Measurements from ENCODE around the gene TMCC2.

TMCC2 gene

DNA sequence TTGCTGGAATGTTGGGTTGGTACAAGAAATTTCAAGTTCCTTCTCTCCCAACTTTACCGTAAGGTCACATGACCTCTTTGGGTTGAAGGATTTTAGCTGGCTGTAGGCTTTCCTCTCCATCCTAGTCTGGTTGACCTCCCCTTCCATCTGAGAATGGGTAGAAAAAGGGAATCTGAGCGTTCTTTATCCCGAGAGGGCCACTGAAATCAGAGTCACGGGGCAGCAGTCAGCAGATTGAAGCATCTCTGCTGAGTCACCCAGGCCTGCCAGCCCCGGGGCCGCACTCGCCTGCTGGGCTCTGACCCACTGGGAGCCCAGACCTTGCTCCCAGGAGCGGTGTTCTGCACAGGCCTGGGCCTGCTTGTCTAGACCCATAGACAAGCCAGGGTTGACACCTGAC, 31.0 kb downstream of the TMCC2 start:
- in situ Hi-C loops (cut with HindIII; ENCODE audit: low sequenced_read_pairs): no loop called here

DNA sequence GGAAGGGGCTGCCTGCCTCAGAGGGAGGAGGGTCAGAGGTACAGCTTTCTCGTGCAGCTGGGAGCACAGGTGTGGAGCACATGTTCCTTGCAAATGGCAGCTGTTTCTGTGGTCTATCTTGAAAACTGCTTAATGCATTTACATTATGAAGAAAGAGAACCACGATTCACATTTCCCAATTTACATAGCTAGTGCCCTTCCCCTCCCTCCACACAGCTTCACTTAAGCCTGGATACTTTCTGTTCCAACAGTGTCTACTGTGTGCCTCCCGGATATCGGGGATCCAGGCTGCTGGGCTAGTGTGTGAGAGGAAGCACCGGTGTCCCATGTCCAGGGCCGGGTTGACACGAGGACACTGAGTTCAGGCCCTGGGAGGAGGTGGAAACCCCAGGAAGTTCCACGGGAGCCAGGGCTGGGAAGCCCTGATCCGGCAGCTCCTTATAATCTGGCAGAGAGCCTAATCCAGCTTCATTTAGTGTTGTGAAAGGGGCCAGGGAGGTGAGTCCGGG, 31.6 kb downstream of the TMCC2 start:
- in situ Hi-C loops (cut with HindIII; ENCODE audit: low sequenced_read_pairs): no loop called here

DNA sequence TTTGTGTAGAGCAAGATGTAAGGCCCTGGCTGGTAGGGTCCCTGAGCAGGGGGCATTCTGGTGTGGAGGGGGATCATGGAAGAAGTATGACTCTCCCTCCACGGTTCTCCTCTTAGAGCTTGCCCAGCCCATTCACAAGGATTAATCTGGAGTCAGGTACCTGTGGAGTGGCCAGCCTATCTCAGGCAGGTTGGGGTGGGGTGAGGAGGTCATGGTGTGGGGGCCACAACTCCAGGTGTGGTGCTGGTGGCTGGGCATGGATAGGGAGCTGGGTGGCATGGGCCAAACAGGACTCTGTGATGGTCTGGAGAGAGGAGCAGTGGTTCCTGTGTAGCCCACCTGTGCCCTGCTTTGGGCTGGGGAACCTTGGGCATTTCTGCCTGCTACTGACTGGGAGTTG, 32.3 kb downstream of the TMCC2 start:
- in situ Hi-C loops (cut with HindIII; ENCODE audit: low sequenced_read_pairs): no loop called here

DNA sequence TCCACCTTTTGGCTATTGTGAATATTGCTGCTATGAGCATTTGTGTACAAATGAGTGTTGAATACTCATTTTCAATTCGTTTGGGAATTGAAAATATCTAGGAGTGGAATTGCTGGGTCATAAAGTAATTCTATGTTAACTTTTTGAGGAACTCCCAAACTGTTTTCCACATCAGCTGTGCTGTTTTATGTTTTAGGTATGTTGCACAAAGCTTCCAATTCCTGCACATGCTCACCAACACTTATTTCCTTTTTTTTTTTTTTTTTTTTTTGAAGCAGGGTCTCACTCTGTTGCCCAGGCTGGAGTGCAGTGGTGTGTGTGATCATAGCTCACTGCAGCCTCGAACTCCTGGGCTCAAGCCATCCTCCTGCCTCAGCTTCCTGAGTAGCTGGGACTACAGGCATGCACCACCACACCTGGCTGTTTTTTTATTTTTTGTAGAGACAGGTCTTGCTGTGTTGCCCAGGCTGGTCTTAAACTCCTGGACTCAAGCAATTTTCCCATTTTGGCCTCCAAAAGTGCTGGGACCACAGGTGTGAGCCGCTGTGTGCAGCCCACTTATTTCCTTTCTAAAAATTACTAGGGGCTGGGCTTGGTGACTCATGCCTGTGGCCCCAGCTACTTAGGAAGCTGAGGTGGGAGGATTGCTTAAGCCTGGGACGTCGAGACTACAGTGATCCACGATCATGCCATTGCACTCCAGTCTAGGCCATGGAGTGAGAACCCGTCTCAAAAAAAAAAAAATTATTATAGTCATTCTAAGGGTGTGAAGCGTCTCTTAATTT, 33.4 kb downstream of the TMCC2 start:
- in situ Hi-C loops (cut with HindIII; ENCODE audit: low sequenced_read_pairs): no loop called here

DNA sequence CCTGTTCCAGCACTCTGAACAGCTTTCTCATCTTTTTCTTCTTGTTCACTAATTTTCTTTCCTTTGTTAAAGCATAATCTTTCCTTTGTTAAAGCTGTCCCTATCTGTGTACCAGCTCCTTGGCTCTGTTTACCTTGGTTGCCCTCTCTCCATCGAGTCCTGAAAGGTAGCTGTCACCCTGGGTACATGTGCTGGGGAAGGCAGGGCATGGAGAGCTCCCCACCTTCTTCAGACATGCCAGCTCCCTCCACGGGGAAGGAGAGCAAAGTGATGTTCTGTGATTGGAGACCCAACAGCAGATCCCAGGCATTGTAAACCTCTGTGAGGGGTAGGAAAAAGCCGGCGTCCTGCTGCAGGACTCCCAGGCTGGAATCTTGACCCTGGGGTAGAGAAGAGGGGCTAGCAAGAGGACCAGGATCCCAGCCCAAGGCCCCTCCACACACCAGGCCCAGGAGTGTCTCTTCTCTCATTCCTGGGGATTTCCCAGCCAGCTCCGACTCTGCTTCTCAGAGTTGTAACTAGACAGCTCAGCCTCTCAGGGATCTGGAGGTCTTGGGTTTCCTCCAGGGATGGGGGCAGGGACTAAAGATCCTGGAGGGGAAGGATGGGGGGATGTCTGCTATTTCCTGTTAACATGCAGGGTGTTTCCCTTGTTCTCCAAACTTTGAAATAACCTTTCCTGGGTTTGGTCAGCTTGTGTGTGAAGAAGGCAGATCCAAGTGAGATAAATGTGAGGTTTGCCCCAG, 34.4 kb downstream of the TMCC2 start:
- in situ Hi-C loops (cut with HindIII; ENCODE audit: low sequenced_read_pairs): no loop called here

- in situ Hi-C loops (cut with HindIII; ENCODE audit: low sequenced_read_pairs): no loop called here
Observed at GRCh38 chr1:205262731-205263171, 35.0 kb downstream of the TMCC2 start.

GRCh38 chr1:205263580-205264190, 35.9 kb downstream of the TMCC2 start:
- in situ Hi-C loops (cut with HindIII; ENCODE audit: low sequenced_read_pairs): no loop called here

DNA sequence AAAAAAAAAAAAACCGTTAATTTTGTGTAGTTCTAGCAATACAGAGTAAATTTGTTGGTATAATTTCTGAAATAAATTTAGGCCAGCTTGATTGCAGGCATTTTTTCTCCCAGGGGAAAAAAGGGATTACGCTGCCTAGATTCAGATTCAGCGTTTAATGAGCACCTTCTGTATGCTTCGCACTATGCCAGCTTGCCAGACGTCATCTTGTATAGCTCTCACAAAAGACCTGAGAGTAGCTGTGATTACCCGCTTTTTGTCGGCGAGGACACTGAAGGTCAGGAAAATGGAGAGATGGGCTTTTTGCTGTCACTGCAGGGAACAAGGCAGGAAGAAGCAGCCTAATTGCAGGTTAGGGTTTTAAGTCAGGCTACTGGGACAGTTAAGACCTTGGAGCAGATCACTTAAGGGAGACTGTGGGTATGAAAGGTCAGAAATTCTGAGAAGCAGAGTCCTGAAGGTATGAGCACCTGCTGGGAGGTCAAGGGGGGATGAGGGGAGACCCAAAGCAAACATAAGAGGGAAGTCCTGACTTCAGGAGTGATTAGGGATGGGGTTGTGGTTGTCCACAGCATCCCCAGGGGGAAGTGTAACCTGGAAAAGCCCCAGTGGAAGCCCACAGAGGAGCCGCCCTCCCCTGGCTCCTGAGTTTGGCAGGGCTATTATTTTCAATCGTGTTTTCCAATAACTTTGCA, 39.0 kb downstream of the TMCC2 start:
- in situ Hi-C loops (cut with HindIII; ENCODE audit: low sequenced_read_pairs): no loop called here

- in situ Hi-C loops (cut with HindIII; ENCODE audit: low sequenced_read_pairs): no loop called here
Observed at GRCh38 chr1:205267306-205267902, 39.7 kb downstream of the TMCC2 start.

GRCh38 chr1:205268846-205269680, 41.3 kb downstream of the TMCC2 start:
- in situ Hi-C loops (cut with HindIII; ENCODE audit: low sequenced_read_pairs): no loop called here

DNA sequence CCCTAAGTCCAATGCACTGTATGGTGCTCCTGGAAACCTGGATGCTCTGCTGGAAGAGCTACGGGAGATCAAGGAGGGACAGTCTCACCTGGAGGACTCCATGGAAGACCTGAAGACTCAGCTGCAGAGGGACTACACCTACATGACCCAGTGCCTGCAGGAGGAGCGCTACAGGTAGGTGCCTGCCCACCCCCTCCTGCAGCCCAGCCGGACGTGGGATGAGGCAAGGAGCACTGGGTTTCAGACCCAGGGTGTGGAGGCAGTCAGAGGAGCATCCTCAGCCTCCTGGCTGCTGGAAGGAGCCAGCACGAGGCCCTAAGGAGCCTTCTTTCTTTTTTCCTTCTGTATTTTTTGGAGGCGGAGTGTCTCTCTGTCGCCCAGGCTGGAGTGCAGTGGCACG, 42.0 kb downstream of the TMCC2 start:
- in situ Hi-C loops (cut with HindIII; ENCODE audit: low sequenced_read_pairs): no loop called here

DNA sequence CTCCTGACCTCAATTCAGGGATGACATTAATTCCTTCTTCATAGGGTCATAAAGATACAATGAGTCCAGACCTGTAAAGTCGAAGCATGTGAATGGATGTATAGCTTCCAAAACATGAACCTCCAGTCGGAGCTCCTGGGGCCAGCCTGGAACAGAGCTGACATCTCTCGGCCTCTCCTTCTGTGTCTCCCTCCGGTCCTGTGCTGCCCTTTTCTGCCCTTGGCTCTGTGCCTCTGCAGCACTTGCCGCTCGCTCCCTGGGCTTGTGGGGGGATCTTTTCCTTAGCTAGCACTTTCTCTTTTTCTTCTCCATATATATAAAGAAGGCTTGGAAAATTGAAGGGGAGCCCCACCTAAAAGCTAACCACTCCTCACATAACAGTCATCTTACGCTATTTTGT, 42.5 kb downstream of the TMCC2 start:
- in situ Hi-C loops (cut with HindIII; ENCODE audit: low sequenced_read_pairs): no loop called here

- in situ Hi-C loops (cut with HindIII; ENCODE audit: low sequenced_read_pairs): no loop called here
Observed at GRCh38 chr1:205270764-205271163, 43.0 kb downstream of the TMCC2 start.

DNA sequence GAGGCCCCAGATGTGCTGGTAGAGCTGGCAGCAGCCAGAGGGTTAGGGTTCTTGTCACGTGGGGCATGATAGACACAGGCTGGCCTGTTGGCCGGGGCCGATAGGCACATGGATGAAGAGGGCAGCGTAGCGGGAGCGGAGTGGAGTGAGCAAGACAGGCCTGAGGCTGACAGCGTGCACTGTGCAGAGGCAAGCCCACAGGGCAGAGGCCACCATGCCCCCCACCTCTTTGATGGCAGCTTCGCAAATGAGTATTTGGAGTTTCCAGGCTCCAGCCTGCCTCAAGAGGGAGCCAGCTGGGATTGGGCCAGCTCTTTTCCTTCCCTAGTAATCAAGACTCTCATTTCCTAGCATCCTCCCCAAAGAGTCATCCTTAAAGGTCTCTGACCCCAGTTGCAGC, 43.5 kb downstream of the TMCC2 start:
- in situ Hi-C loops (cut with HindIII; ENCODE audit: low sequenced_read_pairs): no loop called here

- in situ Hi-C loops (cut with HindIII; ENCODE audit: low sequenced_read_pairs): no loop called here
Observed at GRCh38 chr1:205271745-205272144, 44.0 kb downstream of the TMCC2 start.

- in situ Hi-C loops (cut with HindIII; ENCODE audit: low sequenced_read_pairs): no loop called here
Observed at GRCh38 chr1:205272536-205272935, 44.8 kb downstream of the TMCC2 start.

- in situ Hi-C loops (cut with HindIII; ENCODE audit: low sequenced_read_pairs): no loop called here
Observed at GRCh38 chr1:205273551-205273982, 45.8 kb downstream of the TMCC2 start.

DNA sequence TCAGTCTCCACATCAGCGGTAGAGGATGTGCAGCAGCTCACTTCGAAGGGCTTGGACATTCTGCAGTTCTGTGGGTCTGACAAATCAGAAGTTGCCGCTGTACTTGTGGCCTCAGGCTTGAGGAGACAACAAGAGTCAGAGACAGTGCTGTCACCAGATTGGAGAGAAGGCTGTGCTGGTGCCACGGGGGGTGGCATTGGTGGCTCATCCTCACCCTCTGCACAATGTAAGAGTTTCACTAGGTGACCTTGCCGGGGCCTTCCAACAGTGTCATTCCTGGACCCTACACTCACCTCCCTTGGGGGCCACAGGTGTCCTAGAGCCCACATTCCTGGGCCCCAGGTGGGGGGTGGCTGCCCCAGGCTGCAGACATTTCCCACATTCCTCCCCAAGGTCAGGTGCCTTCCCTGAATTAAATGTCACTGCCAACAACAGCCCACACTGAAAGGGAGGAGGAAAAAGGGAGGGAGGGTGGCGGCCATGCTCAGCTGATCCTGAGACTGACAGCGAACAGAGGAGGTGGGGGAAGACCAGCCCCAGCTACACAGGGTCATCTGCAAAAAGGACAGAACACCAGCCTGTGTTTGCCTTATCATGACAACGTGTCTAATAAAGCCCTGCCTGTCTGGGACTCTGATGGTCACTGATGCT, 46.4 kb downstream of the TMCC2 start:
- in situ Hi-C loops (cut with HindIII; ENCODE audit: low sequenced_read_pairs): no loop called here

DNA sequence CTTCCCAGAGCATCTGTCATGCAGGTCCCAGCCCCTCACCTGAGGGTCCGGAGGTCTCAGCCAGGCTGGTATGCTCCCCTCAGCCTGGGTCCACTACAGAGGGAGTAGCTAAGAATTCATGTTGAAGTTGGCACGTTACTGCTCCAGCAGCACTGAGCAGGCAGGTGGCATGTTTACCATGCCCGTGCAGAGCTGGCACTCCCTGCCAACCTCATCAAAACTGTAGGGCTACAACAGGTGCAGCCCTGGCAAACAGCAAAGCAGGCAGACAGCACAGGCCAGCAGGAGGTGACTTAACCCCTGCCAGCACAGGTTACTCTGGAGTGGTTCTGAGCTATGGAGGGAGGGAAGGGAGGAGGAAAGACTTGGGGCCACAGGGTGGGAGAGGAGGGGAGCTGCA, 47.4 kb downstream of the TMCC2 start:
- in situ Hi-C loops (cut with HindIII; ENCODE audit: low sequenced_read_pairs): no loop called here
